DMS79 treated with DMSO at 0.1 percent for 48 hours (cell line): ENCODE results near the gene CPVL.
A peak's percentile ranks its signal among the peaks of the same experiment; 100 is the strongest.

Experiments used
- DNase-seq: peaks from one replicate; lab custom pipeline; 2025; lab: John Stamatoyannopoulos, UW

The CPVL gene

GRCh38 chr7:29090836-29091601, 55.3 kb downstream of the CPVL start:
- no peak for DNase-seq

GRCh38 chr7:29090151-29090805, 56.1 kb downstream of the CPVL start:
- DNase-seq, result no peak

GRCh38 chr7:29087840-29088170, 58.5 kb downstream of the CPVL start:
- DNase-seq, result no peak

- peak; percentile 35 for DNase-seq
Observed at GRCh38 chr7:29086545-29086944, 59.8 kb downstream of the CPVL start.

- DNase-seq, result no peak
Observed at GRCh38 chr7:29084832-29085231, 61.5 kb downstream of the CPVL start.

GRCh38 chr7:29080803-29081202, 65.5 kb downstream of the CPVL start:
- DNase-seq, result no peak

- DNase-seq, result no peak
Observed at GRCh38 chr7:29078311-29079260, 67.8 kb downstream of the CPVL start.

- no peak for DNase-seq
Observed at GRCh38 chr7:29077854-29078253, 68.5 kb downstream of the CPVL start.

GRCh38 chr7:29077176-29077575, 69.2 kb downstream of the CPVL start:
- no peak for DNase-seq

- no peak for DNase-seq
Observed at GRCh38 chr7:29076631-29077030, 69.7 kb downstream of the CPVL start.

- no peak for DNase-seq
Observed at GRCh38 chr7:29075606-29076005, 70.7 kb downstream of the CPVL start.

- peak; percentile 57 for DNase-seq
Observed at GRCh38 chr7:29071203-29071874, 75.0 kb downstream of the CPVL start.

- DNase-seq, result no peak
Observed at GRCh38 chr7:29066641-29067040, 79.7 kb downstream of the CPVL start.

- DNase-seq, result no peak
Observed at GRCh38 chr7:29065181-29065857, 81.0 kb downstream of the CPVL start.

- DNase-seq, result no peak
Observed at GRCh38 chr7:29063872-29064271, 82.5 kb downstream of the CPVL start.

- DNase-seq, result no peak
Observed at GRCh38 chr7:29063236-29063635, 83.1 kb downstream of the CPVL start.

GRCh38 chr7:29053105-29053872, 93.0 kb downstream of the CPVL start:
- no peak for DNase-seq

GRCh38 chr7:29046978-29047377, 99.4 kb downstream of the CPVL start:
- DNase-seq, result no peak

GRCh38 chr7:29045258-29046086, 100.9 kb downstream of the CPVL start:
- DNase-seq, result no peak

- no peak for DNase-seq
Observed at GRCh38 chr7:29044554-29044953, 101.8 kb downstream of the CPVL start.
